GM10266 (cell line): ENCODE measurements around the gene ADGRA3.

Experiments
- DNase-seq: peaks from one replicate; pipeline ENCODE4 v3.0.0; 2012; ENCODE audit errors: extremely low spot score
- TF ChIP-seq, protein P1 (sequence below): IDR thresholded peaks from 2 replicates; pipeline ENCODE4 v1.5.1; 2012; ENCODE audit warnings: mild to moderate bottlenecking, low read depth; ENCODE audit not compliant: control insufficient read depth, insufficient read depth; ENCODE audit errors: missing control alignments

Gene ADGRA3

DNA sequence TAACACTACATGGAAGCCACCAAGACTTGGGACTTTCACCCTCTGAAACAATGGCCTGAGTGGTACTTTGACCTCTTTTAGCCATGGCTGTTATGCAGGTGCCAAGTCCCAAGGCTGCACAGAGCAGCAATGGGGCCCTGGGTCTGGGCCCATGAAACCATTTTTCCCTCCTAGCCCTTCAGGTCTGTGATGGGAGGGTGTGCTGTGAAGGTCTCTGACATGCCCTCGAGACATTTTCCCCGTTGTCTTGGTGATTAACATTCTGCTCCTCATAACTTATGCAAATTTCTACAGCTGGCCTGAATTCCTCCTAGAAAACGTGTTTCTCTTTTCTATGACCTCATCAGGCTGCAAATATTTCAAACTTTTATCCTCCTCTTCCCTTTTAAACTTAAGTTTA lies 30.4 kb upstream of the ADGRA3 start:
- TF ChIP-seq, protein P1, sequence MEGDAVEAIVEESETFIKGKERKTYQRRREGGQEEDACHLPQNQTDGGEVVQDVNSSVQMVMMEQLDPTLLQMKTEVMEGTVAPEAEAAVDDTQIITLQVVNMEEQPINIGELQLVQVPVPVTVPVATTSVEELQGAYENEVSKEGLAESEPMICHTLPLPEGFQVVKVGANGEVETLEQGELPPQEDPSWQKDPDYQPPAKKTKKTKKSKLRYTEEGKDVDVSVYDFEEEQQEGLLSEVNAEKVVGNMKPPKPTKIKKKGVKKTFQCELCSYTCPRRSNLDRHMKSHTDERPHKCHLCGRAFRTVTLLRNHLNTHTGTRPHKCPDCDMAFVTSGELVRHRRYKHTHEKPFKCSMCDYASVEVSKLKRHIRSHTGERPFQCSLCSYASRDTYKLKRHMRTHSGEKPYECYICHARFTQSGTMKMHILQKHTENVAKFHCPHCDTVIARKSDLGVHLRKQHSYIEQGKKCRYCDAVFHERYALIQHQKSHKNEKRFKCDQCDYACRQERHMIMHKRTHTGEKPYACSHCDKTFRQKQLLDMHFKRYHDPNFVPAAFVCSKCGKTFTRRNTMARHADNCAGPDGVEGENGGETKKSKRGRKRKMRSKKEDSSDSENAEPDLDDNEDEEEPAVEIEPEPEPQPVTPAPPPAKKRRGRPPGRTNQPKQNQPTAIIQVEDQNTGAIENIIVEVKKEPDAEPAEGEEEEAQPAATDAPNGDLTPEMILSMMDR, result no peak
- DNase-seq, result no peak

DNA sequence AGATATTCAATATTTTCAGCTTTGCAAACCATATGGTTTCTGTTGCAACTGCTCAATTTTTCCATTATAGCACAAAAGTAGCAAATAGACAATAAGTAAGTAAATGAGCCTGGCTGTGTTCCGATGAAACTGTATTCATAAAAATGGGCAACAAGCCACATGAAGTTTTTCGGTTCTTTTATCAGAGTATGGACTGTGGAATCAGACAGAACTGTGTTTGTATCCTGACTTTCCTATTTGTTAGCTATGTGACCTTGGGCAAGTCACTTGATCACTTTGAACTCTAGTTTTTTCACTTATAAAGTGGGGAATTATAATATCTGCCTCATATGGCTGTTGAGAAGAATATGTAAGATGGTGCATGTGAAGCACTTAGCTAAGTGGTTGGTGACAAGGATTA lies 23.4 kb upstream of the ADGRA3 start:
- TF ChIP-seq, protein P1, result no peak
- DNase-seq, result no peak

DNA sequence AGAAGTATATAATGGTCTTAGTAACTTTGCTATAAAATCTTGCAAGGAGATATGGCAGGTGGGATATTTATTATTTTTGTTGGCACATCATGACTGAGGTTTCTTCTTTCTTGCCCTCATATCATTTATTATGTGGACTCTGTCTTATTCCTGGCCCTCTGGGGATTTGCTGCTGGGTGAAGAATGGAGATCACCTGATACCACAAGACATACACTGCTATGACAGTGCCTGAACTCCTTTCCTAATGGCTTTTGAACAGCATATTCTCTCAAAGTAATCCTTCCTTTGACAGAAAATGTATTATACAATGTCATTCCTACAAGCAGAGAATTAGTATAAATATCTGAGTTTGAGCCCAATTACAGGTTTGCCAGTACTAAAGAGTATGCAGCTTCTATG lies 22.0 kb upstream of the ADGRA3 start:
- TF ChIP-seq, protein P1, result no peak

DNA sequence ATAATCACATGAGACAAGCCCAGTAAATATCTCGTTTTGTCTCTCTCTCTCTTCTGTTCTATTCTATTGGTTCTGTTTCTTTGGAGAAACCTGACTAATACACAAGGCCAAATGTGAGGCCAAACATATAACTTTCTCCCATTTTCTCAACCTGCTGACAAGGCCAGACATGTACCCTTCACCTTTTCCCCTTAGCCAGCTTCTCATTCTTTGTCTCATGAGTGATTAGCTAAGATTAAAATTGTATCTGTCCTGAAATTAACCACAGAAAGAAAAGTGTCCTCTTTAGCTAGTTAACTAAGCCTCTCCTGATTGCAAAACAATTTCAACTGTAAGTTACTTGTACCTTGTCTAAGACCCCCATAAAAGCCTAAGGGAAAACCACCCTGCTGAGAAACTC lies 18.5 kb upstream of the ADGRA3 start:
- TF ChIP-seq, protein P1, result no peak
- no peak for DNase-seq

More for the DNA sequence above, 22.0 kb upstream of the ADGRA3 start:
- no peak for DNase-seq

DNA sequence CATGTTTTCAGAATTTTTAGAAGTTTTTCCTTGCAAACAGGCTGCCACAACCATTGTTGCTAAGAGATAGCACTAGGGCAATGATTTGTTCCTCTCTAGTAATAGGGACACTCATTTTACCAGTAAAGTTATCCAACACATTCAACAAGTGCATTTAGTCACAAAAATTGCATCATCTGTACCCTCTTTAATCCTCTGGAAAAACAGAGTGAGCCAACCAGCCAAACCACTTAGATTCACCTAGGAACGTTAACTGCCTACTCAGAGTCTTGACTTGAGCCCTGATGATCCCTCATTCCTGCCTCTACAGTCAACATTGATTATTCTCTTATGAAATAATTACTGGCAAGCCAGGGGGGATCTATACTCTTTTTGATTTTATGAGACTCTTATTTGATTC lies 17.0 kb upstream of the ADGRA3 start:
- TF ChIP-seq, protein P1, result no peak
- DNase-seq, result no peak

DNA sequence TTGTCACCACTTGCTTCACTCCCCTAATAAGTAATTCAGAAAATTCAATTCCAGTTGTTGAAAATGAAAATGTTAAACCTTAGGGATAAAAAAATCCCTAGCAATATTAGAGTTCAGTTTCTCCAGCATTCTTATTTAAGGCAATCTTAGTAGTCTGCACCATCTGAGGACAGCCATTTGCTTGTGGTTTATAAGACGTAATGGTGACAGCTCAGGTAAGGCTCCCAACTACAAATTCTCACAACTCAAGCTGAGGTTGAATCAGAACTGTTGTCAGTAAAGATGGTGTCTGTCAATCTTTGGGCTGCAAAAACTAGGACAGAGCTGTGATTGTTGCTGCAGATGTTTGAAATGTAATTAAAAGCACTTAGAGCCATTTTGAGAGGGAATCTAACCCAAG lies 16.3 kb upstream of the ADGRA3 start:
- TF ChIP-seq, protein P1, result no peak
- no peak for DNase-seq

DNA sequence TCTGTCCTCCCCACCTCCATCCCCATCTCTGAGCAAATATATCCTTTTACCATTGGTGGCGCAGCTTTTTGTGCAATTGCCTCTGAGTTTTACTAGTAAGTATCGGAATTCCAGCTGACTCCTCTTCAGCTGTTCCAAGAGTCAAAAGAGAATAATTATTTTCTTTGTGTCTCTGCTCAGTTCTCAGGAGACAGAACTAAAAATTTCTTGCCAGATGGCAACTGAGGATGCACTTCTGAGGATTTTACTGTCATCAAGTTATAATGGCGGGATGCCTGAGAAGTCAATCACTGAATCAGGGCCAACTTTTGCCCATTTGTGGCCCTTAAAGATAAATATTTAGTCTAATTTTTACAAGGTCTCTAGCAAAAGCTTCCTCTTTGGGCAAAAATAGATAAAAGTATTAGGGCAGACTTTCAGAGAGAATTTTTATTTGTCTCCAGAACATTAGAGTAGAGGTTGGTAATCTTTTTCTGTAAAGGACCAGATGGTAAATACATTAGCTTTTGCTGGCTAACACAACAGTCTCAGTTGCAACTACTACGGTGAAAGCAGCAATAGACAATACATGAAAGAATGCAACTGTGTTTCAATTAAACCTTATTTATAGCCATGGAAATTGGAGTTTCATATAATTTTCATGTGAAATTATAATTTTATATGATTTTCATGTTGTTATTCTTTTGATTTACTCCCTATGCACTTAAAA lies 15.6 kb upstream of the ADGRA3 start:
- no peak for DNase-seq
- TF ChIP-seq, protein P1, result no peak
